GM21447 (cell line): ENCODE measurements around the gene DGCR8.

Source experiments
- ATAC-seq: cut with Tn5 transposase; IDR thresholded peaks from one replicate; pipeline ENCODE4 v1.9.1; 2021; ENCODE audit not compliant: unreplicated experiment

The DGCR8 gene

DNA sequence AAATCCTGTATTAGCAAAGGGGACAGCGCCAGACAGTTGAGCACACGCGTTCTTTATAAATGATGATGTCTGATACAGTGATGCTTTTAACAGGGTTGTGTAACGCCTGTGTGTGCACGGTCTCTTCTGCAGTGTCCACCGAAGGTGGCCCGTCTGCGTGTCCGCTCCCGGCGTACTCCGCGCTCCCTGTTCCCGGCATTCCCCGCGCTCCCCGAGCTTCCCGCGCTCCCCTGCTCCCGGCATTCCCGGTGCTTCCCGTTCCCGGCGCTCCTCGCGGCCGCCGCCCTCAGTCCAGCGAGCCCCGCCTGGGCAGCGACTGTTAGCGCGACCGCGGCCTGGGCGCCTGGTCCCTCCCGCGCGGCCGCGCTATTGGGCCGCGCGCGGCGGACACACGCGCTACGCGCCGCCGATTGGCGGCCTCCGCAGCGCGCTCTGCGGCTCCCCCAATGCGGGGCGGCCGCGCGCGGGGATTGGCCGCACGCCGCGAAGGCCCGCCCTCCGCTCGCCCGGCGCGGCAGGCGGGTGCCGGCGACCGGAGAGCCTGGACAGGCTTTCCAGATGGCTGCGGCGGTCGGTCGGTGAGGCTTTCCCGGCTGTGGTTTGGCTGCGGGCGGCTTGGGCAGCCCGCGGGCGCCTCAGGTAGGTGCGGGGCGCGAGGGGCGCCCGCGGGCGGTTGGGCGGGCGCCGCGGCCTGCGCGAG is at the start of gene DGCR8:
Gene DGCR8 (plus strand): TSS at position 497 of the 700 bp plus-strand sequence. CDS start 5,723 bp downstream, outside the sequence.
- ATAC-seq, result peak; percentile 68

DNA sequence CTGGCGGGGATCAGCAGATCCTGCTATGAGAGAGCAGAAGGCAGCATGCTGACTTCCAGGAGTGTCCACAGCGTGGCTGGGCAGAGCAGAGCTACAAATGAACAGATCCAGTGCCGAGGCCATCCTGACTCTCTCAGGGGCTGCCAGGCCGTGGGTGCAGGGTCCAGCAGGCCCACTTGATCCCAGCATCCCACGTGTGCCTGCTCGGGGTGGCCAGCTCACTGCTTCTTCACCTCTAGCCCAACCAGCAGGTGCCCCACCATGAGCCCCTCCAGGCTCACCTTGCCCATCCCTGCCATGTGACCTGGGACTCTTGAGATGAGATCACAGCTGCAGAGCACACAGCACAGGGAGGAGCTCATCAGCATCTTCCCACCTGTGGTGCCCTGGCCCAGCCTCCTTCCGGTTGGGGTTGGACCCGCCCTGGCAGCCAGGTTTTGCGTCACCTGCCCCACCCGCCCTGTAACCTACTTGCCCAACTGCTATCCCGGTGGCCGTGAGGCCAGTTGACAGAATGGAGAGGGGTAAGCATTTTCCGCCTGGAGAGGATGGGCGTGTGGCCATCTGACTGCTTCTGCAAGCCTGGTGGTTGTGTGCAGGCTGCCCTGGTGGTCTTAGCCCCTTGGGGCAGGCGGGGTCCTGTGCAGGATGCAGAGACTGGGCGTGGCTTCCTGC is 48.2 kb upstream of the DGCR8 start:
- no peak for ATAC-seq

DNA sequence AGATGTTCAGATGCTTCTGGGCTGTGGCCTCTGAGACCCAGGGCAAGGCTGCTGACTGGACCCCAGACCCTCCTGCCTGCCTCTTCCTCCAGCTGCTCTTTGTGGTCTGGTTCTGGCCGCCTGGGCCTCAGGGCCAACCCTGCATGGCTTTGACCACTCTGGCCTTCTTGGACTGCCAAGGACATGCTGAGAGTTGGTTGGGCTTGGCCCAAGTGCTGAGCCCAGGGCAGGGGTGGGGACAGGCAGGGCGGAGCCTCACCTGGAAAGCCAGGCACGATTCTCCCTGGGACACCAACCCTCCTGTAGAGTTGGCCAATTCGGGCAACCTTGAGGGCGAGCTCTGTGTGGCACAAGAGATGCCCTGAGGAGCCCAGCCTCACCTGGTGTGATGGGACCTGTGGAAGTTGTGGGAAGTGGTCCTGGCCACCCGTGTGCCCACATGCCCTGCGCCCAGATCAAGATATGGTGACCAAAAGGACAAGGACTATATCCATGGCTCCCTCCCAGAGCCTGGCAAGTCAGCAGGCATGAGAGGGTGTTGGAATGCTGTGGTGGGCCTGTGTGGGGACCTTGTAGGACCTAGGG is 47.5 kb upstream of the DGCR8 start:
- no peak for ATAC-seq

DNA sequence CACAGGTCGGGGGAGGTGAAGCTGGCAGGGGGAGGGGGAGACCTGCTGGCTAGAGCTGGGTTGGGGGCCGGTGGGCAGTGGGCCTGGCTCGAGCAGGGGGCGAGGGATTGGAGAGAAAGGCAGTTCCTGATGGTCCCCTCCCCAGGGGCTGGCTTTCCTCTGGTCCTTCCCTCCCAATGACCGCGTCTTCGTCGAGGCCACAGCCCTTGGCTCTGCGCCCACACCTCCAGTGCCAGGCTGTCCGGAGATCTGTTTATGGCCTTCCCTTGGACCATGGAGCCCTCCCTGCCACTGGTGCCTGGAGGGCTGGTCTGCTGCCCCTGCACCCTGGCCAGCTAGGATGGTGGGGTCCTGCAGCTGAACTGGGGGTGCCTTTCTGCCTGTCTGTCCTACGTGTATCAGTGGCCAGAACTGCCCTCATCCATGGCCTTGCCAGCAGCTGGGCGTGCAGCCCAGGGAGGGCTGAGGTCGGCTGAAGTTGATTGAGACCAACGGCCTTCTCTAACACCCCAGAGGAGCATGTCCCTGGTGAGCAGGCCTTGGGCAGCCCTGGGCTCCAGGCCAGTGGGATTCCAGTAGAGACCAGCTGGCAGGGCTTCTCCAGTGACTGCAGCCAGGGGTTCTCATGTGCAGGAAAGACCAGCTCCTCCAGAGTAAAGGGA is 46.9 kb upstream of the DGCR8 start:
- ATAC-seq, result no peak

DNA sequence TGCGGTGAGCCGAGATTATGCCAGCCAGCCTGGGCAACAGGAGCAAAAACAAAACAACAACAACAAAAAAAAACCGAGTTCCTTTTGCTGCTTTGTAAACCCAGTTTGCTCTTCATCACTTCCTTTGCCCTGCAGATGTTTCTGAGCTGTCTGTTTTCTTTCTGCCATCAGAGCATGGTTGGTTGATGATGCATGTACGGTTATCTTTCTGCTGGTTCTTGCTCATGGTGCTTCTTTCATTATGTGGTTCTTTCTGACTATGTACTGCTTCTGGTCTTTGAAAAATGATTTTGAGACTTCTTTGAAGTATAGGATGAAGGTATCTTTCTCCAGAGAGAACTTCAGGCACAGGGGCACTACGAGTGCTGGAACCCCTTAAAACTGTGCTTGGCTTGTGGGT is 45.9 kb upstream of the DGCR8 start:
- ATAC-seq, result no peak

DNA sequence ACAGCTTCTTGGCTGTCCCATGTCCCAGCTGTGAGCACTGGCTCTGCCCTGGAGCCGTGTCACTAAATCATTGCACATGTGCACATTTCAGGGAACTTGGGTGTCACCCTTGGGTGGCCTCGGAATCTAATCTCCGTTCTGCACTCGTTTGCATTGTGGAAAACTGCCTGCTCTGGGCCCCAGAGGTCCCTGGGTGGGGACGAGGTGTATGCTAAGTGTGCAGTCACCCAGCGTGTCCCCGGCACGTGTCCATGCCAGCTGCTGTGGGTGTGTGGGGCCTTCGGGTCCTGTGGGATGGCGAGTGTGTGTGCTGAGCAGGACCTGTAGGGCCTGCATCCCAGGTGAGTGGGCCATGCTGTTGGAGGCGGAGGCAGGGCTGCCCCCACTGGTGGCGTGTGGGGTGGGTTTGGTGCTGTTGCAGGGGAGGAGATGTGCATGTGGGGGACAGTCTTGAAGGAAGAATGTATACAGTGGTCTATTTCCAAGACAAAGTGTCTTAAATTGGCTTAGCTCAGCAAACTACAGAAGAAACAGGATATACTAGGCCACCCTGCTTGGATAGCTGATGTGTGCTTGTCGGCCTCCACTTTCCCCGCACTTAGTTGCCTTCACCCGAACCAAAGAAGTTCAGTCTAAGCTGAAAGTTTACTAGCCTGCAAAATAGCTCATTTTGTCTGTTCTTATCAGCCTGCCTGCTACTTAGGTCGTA is 44.5 kb upstream of the DGCR8 start:
- ATAC-seq, result no peak

DNA sequence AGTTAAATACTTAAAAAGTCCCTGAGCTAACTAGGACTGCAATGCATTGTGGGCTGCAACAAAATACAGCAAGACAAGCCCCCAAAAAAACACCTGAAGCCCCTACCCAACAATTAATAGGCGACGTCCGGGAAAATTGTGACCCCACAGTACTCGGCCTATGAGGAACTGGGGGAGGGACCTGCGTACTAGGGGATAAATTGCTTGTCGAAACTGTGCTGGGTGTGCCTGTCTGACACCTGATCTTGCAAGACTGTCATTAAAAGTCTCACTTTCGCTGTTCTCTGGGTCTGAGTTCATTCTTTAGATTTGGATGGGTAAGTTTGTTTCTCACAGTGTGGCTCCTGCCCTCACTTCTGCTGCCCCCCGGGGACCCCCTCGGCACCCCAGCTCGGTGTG is 44.0 kb upstream of the DGCR8 start:
- ATAC-seq, result no peak

DNA sequence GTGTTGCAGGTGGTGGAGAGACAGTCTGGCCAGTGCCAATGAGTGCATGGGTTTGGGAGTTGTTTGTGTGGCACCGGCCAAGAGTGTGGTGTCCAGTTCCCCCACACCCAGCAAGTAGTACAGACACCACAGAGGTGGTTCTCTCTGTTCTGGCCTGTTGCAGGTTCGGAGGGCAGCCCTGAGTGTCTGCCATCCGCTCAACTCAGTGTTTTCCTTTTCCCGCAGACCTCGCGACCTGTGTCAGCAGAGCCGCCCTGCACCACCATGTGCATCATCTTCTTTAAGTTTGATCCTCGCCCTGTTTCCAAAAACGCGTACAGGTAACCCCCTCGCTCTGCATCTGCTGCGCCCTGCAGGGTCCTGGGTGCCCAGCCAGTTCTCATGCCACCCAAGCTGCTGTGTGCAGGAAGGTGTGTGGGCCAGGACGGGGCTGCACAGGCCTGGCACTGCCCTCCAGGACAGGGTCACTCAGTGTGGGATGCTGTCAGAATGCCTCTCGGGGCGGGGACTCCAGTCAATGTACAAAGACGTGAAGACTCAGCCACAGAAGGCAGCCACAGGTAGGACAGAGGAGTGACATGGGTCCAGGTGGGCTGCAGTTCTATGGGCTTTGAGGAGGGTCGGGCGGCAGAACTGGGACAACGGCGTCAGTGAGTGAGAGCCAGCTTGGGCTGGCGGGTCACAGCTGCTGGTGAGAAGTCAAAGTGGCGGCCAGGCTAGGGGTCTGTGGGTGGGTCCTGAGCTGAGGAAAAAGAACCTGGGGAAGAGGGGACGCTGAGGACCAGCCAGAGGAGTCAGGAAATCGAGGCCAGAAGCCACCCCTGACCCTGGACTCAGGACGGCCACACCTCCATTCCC is 43.3 kb upstream of the DGCR8 start:
- ATAC-seq, result no peak

DNA sequence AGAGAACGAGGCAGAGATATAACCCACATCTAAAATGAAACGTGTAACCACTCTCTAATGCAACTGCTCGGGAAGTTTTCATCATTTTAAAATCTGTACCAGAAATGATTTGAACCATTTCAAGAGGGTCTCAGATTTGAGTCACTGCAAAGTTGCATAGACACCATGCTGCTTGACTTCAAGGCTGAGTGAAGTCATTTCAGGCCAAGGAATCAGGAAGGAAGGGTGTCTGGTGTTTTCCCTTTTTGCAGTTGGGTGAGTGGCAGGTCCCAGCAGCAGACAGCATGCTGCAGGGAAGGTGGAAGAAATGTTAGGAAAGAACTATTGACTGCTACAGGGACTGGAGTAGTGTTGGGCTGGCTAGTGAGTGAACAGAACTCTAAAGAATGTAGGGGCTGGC is 42.6 kb upstream of the DGCR8 start:
- no peak for ATAC-seq

DNA sequence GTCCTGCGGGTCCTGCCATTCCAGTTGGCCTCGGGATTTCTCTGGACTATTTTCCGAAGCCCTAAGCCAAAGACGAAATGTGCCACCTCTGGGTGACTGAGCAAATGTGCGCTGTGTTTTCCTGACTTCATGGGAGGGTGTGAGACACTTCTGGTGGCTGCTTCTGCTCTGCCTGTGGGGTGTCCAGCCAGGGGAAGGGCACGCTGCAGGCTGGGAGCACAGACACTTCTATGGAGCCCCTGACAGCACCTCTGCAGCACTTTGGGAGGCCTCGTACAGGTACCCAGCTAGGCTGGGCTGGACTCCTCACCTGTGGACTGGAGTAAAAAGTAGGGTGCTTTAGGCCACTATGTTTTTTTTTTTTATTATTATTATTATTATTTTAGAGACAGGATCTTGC is 41.5 kb upstream of the DGCR8 start:
- ATAC-seq, result no peak

DNA sequence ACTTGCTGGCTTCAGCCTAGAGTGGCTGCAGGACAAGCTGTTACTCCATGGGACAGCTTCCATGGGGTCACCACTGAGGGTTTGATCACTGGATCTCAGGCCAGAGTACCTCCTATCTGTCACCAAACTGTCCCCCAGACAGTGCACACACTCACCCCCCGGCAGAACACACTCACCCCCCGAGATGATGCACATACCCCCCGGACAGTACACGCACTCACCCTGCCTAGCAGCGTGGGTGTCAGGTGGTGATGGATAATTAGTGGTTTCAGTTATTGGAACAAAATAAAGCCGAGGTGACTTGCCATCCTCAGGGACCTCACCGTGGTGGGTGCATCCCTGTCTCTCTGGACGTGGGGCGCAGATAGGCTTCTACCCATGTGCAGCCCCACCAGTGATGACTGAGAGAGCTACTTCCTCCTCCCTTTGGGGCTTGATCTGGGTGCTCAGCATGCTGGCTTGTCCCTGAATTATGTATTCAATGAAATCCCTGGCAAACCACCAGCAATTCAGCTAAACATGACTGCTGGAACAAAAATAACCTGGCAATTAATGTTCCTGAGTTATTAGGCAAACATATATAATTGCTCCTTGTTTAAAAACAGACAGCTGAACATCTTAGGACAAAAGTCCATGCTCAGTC is 40.2 kb upstream of the DGCR8 start:
- ATAC-seq, result no peak

DNA sequence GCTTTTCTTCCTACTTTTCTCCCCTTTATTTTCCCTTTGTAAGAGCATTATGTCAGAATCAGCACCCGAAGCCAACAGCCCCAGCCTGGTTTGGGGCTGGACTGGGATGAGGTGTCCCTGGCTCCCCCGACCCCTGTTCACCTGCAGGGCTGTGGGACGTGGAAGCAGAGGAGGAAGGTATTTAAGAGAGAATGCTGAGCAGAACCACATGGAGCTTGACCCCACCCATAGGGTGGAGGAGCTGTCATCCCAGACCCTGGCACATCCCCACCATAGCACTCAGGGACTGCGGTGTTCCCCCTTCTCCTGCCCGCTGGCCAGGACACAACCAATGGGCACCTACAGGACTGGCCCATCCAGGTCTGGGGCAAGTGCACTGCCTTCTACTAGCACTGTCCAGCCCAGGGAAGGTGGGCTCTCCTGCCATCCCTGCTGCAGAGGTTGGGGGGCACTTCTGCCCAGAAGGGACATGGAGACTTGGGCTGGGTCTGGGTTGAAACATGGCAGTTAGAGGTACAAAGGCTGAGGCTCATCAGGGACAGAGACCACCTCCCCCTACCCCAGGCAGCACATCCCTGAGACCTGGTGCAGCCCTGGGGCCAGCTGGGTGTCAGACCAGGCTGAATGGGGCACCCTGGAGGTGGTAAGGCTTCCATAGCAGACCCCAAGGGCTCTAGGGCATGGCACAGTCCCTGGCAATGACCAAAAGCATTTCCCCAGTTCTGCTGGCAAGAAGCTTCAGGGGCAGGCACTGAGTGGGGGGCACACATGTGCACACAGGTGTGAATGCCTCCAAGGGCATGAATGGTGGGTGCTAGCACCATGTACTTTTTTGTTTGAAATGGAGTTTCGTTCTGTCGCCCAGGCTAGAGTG is 39.5 kb upstream of the DGCR8 start:
- ATAC-seq, result no peak

DNA sequence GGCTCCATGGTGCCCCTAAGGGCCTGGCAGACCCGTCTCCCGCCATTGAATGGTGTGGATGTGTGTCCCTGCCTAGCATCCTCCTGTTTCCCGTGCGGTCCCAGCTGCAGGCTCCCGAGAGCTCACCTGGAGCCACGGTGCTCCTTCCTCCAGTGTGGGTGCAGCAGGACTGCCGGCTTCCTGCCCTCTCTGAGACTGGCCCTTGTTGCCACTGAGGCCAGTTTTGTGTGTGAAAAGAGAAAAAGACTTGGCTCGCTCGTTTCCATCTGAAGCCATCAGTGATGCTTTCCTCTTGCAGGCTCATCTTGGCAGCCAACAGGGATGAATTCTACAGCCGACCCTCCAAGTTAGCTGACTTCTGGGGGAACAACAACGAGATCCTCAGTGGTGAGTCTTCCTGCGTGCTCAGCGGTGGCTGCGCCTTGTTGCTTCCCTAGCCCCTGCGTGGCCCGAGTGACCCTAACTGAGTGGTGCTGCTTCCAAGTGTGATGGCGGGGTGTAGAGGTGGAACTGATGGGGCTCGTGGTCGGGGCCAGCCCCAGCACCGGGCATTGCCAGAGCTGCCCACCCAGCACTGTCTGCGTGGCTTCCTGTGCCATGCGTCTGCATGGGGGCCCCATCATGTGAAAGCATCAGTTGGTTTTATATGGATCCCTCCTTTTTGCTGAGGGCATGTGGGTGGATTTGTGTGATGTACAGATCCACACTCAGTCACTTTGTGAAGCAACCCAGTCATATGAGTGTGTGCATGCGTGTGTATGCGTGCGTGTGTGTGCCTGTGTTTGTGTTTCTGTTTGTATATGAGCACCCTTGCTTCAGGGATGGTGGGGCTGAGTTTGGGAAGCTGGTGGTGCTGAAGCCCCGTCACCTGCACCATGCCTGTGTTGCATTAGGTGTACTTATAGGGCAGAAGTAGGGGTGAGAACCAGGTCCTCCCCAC is 36.7 kb upstream of the DGCR8 start:
- no peak for ATAC-seq

DNA sequence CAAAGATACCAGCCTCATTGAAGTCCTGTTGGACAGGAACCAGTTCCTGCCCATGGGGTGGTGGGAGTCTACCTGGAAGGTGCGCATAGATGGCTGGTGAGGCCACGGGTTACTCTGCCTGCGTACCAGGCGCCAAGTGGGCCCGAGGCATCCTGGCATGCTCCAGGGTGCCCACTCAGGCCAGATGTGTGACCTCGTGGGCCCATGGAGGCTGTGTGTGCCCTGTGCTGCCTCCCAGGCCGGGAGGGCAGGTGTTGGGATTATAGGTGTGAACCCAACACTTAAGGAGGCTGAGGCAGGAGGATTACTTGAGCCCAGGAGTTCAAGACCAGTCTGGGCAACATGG is 36.1 kb upstream of the DGCR8 start:
- no peak for ATAC-seq

DNA sequence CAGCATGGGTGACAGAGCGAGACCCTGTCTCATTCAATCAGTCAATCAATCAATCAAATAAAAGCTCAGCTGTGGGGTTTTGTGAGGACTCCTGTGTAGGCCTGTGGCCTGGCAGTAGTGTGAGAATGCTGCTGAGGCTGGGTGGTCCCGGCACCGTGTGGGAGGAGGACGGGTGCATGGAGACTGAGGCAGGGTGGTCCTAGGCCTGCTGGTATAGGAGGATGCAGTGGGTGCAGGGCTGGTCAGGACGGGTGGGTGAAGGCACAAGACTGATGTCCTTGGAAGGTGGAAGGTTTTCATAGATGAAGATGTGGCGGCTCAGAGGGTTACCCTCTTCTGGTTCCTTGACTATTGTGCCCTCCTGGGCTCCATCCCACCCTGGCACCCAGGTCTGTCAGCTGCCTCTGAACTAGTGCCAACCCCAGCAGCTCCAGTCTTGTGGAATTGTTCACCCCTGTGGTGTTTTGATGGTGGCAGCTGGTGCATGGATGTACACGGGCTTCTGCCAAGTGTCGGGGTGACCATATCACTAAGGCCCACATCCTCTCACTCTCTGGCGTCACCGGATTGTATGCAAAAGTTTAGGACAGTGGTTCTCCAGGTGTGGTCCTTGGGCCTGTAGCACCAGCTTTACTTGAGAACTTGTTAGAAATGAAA is 35.4 kb upstream of the DGCR8 start:
- ATAC-seq, result no peak

DNA sequence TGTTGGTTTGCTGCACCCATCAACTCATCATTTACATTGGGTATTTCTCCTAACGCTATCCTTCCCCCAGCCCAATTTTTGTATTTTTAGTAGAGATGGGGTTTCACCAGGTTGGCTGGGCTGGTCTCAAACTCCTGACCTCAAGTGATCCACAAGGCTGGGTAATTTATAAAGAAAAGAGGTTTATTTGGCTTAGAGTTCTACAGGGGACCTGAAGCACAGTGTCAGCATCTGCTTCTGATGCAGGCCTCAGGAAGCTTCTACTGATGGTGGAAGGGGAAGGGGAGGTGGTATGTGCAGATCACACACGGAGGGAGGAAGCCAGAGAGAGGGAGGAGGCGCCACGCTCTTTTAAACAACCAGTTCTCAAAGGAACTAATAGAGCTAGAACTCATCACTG is 33.3 kb upstream of the DGCR8 start:
- ATAC-seq, result no peak

DNA sequence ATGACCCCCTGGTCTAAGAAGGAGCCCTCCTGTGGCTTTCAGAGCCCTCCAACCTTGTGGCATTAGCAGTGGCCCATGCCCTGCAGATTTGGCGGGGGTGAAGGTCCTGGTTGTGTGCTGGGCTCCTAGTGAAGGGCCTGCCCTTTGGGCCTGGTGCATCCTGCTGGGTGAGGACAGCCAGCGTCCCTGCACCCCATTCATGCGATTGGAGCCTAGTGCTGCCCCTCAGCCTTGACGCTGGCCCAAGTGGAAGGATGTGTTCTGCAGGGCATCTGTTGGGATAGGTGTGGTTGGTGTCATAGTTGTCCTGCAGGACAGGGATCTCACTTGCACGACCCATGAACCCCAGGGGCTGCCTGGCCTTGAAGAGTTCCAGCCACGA is 28.1 kb upstream of the DGCR8 start:
- ATAC-seq, result no peak
